ENCODE results near the gene TASP1.

TASP1 gene

GRCh38 chr20:13420625-13421024 lies 218.1 kb downstream of the TASP1 start:
- TF ChIP-seq CTCF (IDR thresholded peaks at IDR 0.05): no peak

- no peak for TF ChIP-seq CTCF (IDR thresholded peaks at IDR 0.05)
Observed at GRCh38 chr20:13419477-13419876, 219.3 kb downstream of the TASP1 start.

- TF ChIP-seq CTCF (IDR thresholded peaks at IDR 0.05): no peak
Observed at GRCh38 chr20:13418263-13419229, 220.2 kb downstream of the TASP1 start.

- TF ChIP-seq CTCF (IDR thresholded peaks at IDR 0.05): no peak
Observed at GRCh38 chr20:13416531-13416930, 222.2 kb downstream of the TASP1 start.

- TF ChIP-seq CTCF (IDR thresholded peaks at IDR 0.05): no peak
Observed at GRCh38 chr20:13412806-13413445, 225.8 kb downstream of the TASP1 start.

GRCh38 chr20:13404293-13404692 lies 234.4 kb downstream of the TASP1 start:
- no peak for TF ChIP-seq CTCF (IDR thresholded peaks at IDR 0.05)

GRCh38 chr20:13403453-13403852 lies 235.3 kb downstream of the TASP1 start:
- TF ChIP-seq CTCF (IDR thresholded peaks at IDR 0.05): no peak
